Aorta (tissue), 5 donors: Measurements from ENCODE around the gene CD80. TPM values are rescaled to one million over a fixed set of nuclear protein-coding genes. Genes with fewer than 3 reads are reported as not detected.

Experiments
- ATAC-seq: fragments of 200-7000 bp; cut with Tn5 transposase; one replicate; pipeline ENCODE4 v1.9.1; 2022; ENCODE audit warnings: moderate library complexity; ENCODE audit not compliant: low FRiP score
- DNase-seq, 2 donors: peaks; one replicate each; pipeline ENCODE4 v3.0.0-alpha.2; 2020
- H3K27ac ChIP-seq, 2 donors: one replicate each; pipeline ENCODE4 v1.5.1; 2013; ENCODE audit warnings: low read length in 2 of 2, mild to moderate bottlenecking in 2 of 2, moderate library complexity in 2 of 2, control low read depth in 1 of 2, inconsistent platforms in 1 of 2, low read depth in 1 of 2
- H3K27me3 ChIP-seq, 2 donors: one replicate each; pipeline ENCODE4 v1.6.1; 2013; ENCODE audit warnings: control low read depth in 1 of 2, low read length in 1 of 2, mild to moderate bottlenecking in 1 of 2, moderate library complexity in 1 of 2; ENCODE audit not compliant: insufficient read depth in 2 of 2, control insufficient read depth in 1 of 2
- H3K36me3 ChIP-seq, 2 donors: one replicate each; pipeline ENCODE4 v1.6.1; 2013; ENCODE audit warnings: control low read depth in 1 of 2, low read length in 1 of 2, mild to moderate bottlenecking in 1 of 2; ENCODE audit not compliant: insufficient read depth in 2 of 2, control insufficient read depth in 1 of 2
- H3K4me1 ChIP-seq, 2 donors: one replicate each; pipeline ENCODE4 v1.6.1; 2013; ENCODE audit warnings: low read length in 2 of 2, control low read depth in 1 of 2, mild to moderate bottlenecking in 1 of 2, moderate library complexity in 1 of 2; ENCODE audit not compliant: insufficient read depth in 2 of 2, control insufficient read depth in 1 of 2
- H3K4me3 ChIP-seq, 2 donors: one replicate each; pipeline ENCODE4 v1.5.1; 2013; ENCODE audit warnings: low read length in 2 of 2, control low read depth in 1 of 2, mild to moderate bottlenecking in 1 of 2
- H3K9me3 ChIP-seq: one replicate; pipeline ENCODE4 v1.6.1; 2013; ENCODE audit warnings: mild to moderate bottlenecking, low read length; ENCODE audit not compliant: control insufficient read depth
- WGBS, 2 donors: extraction: QIAGEN DNeasy Blood & Tissue Kit; methylation state at CpG; one replicate each; pipeline ENCODE4 v1.1.7; 2013; 5-methylcytosine and 5-hydroxymethylcytosine counted together
- intact Hi-C, 2 donors: fragments of 100-400 bp; cut with DNase I; formaldehyde crosslinking; loops; one replicate each; pipeline versions ENCODE4 v1.14.2 to v1.15.0; 2022
- polyA plus RNA-seq, 2 donors: library from polyadenylated mRNA; stranded (reverse); fragments of 200-250 nt; gene quantifications; one replicate each; pipeline ENCODE4 v1.2.3, GENCODE V29; 2013
- total RNA-seq, 2 donors: library from RNA; stranded (reverse); fragmentation: NEBNext Ultra II Directional; extraction: Animal tissue kit (Norgen Biotek cat#: 25700); gene quantifications; one replicate each; pipeline ENCODE4 v1.2.1, GENCODE V29; 2021
- donor health status: healthy with polysubstance abuse.
- donor health status: Bipolar disorder and iron deficiency.
- donor health status: DM: no; HTN: no; CAD: no.
- donor health status: DM: no; HTN: no; CAD: no.
- donor health status: DM: yes; HTN: yes; CAD: no.

CD80 gene
- total and polyA plus RNA-seq, 4 donors, result 0.38 to 2.3 (median 1.8) TPM; not detected in 1

DNA sequence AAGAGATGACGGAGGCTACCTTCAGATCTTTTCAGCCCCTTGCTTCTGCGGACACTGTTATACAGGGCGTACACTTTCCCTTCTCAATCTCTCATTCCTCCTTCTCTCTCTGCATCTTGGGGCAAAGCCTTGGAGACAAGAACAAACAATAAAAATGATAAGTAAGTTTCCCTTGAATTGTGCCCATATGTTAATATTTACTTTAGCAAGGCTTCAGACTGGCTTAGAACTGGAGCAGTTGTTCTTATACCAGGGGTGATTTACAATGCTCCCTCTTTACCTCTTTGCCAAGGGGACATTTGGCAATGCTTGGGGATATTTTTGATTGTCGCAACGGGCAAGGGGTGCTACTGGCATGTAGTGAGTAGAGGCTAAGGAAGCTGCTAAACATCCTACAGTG, 31.7 kb downstream of the CD80 start:
- no peak overlapping the region for H3K4me3 ChIP-seq
- no peaks in the 10 kb centered on the region for H3K4me1 ChIP-seq
- DNase-seq (no peak), ATAC-seq (no peak)
- WGBS, 2 donors, result 59 to 73% methylated on average over 5 of the region's 5 CpGs
- H3K27ac ChIP-seq, result no peak overlapping the region
- no peaks in the 10 kb centered on the region for H3K27me3 ChIP-seq
- no peaks in the 10 kb centered on the region for H3K9me3 ChIP-seq
- peaks cover 0 to 2% of the 10 kb centered on the region in 2 donors for H3K36me3 ChIP-seq
- intact Hi-C loops, result loop anchor here in 1 of 2 donors (10.0 kb wide), 1 partner anchor 157 kb away; no protein-coding TSS in a partner anchor

DNA sequence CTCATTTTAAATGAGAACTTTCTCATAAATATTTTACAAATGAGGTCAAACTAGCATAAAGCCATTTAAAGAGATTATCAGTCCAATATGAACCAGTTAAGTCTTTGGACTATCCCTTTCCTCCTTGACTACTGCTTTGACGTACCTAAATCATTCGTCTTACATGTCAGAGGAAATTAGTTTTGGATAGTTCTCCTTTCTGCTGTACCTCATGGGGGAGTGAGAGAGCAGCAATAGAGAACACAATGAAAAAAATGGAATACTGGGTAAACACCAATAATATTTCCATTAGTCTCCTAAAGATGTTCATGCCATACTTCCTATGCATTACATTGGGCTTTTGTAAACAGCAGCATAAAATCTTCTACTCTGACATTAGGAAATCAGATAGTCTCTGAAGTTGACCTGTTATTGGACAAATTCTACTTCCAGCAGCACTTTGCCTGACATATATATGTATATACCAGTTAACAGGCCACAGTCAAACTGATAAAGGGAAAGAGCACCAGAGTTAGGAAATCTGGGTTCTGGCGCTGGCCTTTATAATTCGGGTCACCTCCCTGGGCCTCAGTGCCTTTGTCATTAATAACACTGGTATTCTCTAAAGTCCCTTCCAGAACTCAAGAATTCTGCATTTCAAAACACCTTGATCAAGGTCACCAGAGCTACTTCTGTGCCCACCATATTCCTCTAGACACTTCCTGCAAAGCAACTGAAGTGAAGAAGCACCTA, 34.3 kb downstream of the CD80 start:
- intact Hi-C loops, result loop anchor here (5.0 to 10.0 kb wide), 2 partner anchors 157 to 160 kb away; no protein-coding TSS in a partner anchor
- no peak overlapping the region for H3K27ac ChIP-seq
- no peak for ATAC-seq

DNA sequence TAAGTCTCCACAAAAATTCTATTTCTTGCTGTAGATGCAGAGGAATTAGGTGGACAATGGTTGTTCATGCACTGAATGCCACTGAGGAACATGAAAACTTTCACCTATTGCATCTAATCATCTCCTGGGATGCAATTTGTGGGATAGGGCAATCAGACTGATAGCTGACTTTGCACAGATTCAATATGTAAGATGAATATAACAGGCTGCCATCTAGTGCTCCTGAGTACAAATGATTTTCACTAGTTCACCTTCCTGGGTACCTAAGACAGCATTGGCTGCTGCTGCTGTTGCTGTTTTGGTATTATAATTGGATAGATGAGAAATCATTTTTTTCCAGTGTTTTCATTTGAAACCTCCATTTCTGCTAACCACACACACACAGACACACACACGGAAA, 41.4 kb downstream of the CD80 start:
- ATAC-seq (no peak), DNase-seq (no peak)
- Histone ChIP-seq H3K9me3 (no peaks in the 10 kb centered on the region), H3K36me3 (peaks cover 0 to 10% of the 10 kb centered on the region in 2 donors), H3K27me3 (no peaks in the 10 kb centered on the region), H3K4me3 (no peak overlapping the region), H3K27ac (no peak overlapping the region), H3K4me1 (no peaks in the 10 kb centered on the region)
- intact Hi-C loops, result no loop called here
- 89 to 100% methylated on average over 1 of the region's 1 CpG for WGBS, 2 donors

More for the DNA sequence above, 34.3 kb downstream of the CD80 start:
- peaks cover 0 to 4% of the 10 kb centered on the region in 2 donors for H3K36me3 ChIP-seq
- no peaks in the 10 kb centered on the region for H3K9me3 ChIP-seq
- WGBS, 2 donors, result 55 to 57% methylated on average over 4 of the region's 4 CpGs
- H3K4me3 ChIP-seq, result no peak overlapping the region
- H3K27me3 ChIP-seq, result no peaks in the 10 kb centered on the region
- no peaks in the 10 kb centered on the region for H3K4me1 ChIP-seq
- no peak for DNase-seq

DNA sequence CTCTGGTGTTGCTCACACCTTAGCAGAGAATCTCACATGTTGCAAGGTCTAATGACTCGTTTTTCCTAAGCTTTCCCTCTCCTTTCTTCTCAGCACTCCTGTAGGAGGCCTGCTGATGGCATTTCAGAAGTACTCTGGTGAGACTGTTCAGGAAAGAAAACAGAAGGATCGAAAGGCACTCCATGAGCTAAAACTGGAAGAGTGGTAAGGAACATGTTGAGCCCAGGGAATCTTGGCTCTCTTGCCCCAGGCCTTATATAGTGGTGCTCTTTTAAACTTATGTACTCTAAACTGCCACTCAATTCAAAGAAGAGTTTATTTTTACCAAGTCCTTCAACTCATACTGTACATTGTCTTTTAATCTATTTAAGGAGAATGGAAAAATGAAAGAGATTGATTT, 42.3 kb downstream of the CD80 start:
- DNase-seq, result no peak
- H3K27me3 ChIP-seq, result no peaks in the 10 kb centered on the region
- no peak for ATAC-seq
- peaks cover 0 to 10% of the 10 kb centered on the region in 2 donors for H3K36me3 ChIP-seq
- no peaks in the 10 kb centered on the region for H3K9me3 ChIP-seq
- H3K4me1 ChIP-seq, result no peaks in the 10 kb centered on the region
- WGBS, 2 donors, result 63 to 65% methylated on average over 2 of the region's 2 CpGs
- H3K4me3 ChIP-seq, result no peak overlapping the region
- H3K27ac ChIP-seq, result no peak overlapping the region
- intact Hi-C loops, result no loop called here

DNA sequence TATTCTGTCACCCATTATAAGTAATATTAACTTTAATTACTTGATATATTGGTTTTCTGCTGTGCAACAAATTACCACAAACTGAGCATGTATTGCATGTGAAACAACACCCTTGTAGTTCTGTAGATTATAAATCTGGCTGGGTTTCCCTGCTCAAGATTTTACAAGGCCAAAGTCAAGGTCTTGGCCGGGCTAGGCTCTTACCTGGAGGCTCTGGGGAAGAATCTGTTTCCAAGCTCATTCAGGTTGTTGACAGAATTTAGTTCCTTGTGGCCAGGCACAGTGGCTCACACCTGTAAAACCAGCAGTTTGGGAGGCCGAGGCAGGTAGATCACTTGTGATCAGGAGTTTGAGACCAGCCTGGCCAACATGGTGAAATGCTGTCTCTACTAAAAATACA, 44.8 kb downstream of the CD80 start:
- Histone ChIP-seq H3K4me3 (no peak overlapping the region), H3K27ac (no peak overlapping the region), H3K4me1 (no peaks in the 10 kb centered on the region), H3K27me3 (no peaks in the 10 kb centered on the region), H3K36me3 (peaks cover 0 to 8% of the 10 kb centered on the region in 2 donors), H3K9me3 (no peaks in the 10 kb centered on the region)
- intact Hi-C loops, result no loop called here
- 78 to 96% methylated on average over 2 of the region's 2 CpGs for WGBS, 2 donors
- DNase-seq (no peak), ATAC-seq (no peak)

DNA sequence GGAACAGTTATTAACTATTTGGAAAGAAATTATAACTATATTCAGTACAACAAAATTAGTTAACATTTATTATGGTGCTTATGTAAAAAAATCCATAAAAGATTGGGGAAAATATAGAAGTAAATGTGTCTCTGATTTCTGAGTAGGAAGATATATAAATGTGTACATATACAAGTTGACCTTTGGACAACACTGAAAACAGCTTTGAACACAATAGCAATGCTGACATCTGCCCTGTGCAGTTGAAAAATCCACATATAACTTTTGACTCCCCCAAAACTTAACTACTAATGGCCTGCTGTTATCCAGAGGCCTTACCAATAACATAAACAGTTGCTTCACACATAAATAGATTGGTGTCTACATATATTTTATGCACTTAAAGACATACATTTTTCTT, 48.7 kb downstream of the CD80 start:
- Histone ChIP-seq H3K9me3 (no peaks in the 10 kb centered on the region), H3K4me1 (no peaks in the 10 kb centered on the region), H3K27ac (no peak overlapping the region), H3K4me3 (no peak overlapping the region), H3K36me3 (peaks cover 2 to 4% of the 10 kb centered on the region in 2 donors), H3K27me3 (no peaks in the 10 kb centered on the region)
- ATAC-seq (no peak), DNase-seq (no peak)
- intact Hi-C loops, result no loop called here

DNA sequence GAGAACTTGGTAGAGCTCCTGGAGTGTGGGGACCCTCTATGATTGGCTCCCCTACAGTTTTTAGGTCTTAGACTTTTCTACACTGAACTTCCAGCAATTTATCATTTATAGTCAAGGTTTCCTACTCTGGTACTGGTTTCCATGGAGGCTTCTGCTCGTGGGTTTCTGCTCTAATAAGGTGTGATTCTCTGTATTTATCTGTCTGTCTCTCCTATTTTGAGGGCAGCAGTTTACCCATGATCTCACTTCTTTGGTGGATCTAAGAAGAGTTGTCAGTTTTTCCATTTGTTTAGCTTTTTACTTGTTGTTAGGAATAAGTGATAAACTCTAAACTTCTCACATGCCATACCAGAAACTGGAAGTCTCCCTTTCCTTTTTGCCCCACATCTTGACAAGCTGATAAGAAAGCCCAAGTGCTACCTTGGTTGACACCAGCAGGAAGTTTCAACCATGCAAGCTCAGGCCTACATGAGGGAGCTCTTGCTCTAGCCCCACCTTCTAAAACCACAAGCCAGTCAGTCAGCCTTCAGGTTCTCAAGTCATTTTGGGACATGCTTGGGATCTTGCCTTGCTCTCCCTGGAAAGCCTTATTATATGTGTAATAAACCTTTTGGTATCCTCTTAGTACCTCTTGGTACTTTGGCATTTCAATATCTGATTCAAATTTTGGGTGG, 51.1 kb downstream of the CD80 start:
- DNase-seq, result no peak
- intact Hi-C loops, result no loop called here
- ATAC-seq, result no peak
- 71 to 73% methylated on average over 1 of the region's 1 CpG for WGBS, 2 donors
- H3K9me3 ChIP-seq, result no peaks in the 10 kb centered on the region
- no peak overlapping the region for H3K4me3 ChIP-seq
- H3K27me3 ChIP-seq, result no peaks in the 10 kb centered on the region
- H3K27ac ChIP-seq, result no peak overlapping the region
- no peaks in the 10 kb centered on the region for H3K4me1 ChIP-seq
- H3K36me3 ChIP-seq, result peaks cover 2% of the 10 kb centered on the region in 2 donors

DNA sequence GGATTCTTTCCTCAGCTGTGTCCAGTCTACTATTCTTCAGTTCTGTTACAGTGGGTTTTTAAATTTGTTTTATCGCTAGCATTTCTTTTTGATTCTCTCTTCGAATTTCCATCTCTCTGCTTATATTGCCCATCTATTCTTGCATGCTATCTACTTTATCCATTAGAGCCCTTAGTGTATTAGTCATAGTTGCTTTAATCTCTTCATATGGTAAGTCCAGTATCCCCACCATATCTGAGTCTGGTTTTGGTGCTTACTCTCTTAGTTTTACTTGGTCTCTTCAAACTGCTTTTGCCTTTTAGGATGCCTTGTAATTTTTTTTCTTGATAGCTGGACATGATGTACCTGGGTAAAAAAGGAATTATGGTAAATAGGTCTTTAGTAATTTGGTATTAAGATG, 52.0 kb downstream of the CD80 start:
- H3K27ac ChIP-seq, result no peak overlapping the region
- no peaks in the 10 kb centered on the region for H3K4me1 ChIP-seq
- DNase-seq, result no peak
- peaks cover 2 to 4% of the 10 kb centered on the region in 2 donors for H3K36me3 ChIP-seq
- intact Hi-C loops, result no loop called here
- H3K4me3 ChIP-seq, result no peak overlapping the region
- 93 to 94% methylated on average over 2 of the region's 2 CpGs for WGBS, 2 donors
- H3K9me3 ChIP-seq, result no peaks in the 10 kb centered on the region
- no peak for ATAC-seq
- no peaks in the 10 kb centered on the region for H3K27me3 ChIP-seq

DNA sequence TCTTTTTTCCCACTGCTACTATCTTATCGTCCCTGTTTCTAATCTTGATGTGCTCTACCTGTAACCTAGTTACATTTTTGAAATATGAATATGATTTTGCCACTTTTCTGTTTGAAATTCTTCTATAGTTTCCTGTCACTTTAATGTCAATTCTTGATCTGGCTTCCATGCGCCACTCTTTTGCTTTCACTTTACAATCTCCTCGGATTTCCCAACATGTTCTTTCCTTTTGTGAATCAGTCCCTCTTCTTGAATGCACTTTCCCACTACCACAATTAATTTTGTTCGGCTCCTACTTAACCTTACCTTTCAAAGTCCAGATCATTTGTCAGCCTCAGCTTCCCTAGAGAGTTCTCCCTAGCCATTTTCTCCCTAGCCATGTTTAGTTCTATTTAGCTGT, 52.8 kb downstream of the CD80 start:
- no peak overlapping the region for H3K4me3 ChIP-seq

More for the DNA sequence above, 52.8 kb downstream of the CD80 start:
- Histone ChIP-seq H3K4me1 (no peaks in the 10 kb centered on the region), H3K36me3 (peaks cover 2 to 4% of the 10 kb centered on the region in 2 donors), H3K27ac (no peak overlapping the region), H3K27me3 (no peaks in the 10 kb centered on the region), H3K9me3 (no peaks in the 10 kb centered on the region)
- ATAC-seq, result no peak
- DNase-seq, result no peak
- WGBS, 2 donors, result 81 to 86% methylated on average over 4 of the region's 4 CpGs
- intact Hi-C loops, result no loop called here
